Prostate gland (tissue), 2 donors: ENCODE results near the gene LYRM4. TPM values are rescaled to one million over a fixed set of nuclear protein-coding genes. Genes with fewer than 3 reads are reported as not detected.

Experiments used
- DNase-seq: peaks from one replicate; pipeline ENCODE4 v3.0.0-alpha.2; 2019; ENCODE audit warnings: low spot score
- H3K27ac ChIP-seq, 2 donors: fragments of 200-600 bp; sonication (generic); 2 replicates each; pipeline ENCODE4 v1.5.1; 2017 to 2019
- H3K27me3 ChIP-seq: fragments of 200-600 bp; sonication (generic); replicated peaks from 2 replicates; pipeline ENCODE4 v1.5.1; 2019; ENCODE audit not compliant: insufficient read depth
- H3K36me3 ChIP-seq, 2 donors: fragments of 200-600 bp; sonication (generic); 1 replicate in 1 of 2; 2 replicates in 1 of 2; pipeline versions ENCODE4 v1.5.1 to v1.8.1; 2017 to 2019
- H3K4me1 ChIP-seq: fragments of 200-600 bp; sonication (generic); replicated peaks from 2 replicates; pipeline ENCODE4 v1.5.1; 2019
- H3K4me3 ChIP-seq, 2 donors: fragments of 200-600 bp; sonication (generic); 2 replicates each; pipeline ENCODE4 v1.5.1; 2017 to 2019
- H3K9me3 ChIP-seq: fragments of 200-600 bp; sonication (generic); 2 replicates; pipeline ENCODE4 v1.5.1; 2017
- POLR2A ChIP-seq: fragments of 450-650 bp; IDR thresholded peaks from one replicate; pipeline ENCODE4 v1.6.1; 2016; ENCODE audit warnings: antibody characterized with exemption, mild to moderate bottlenecking
- POLR2AphosphoS5 ChIP-seq: sonication (generic); formaldehyde crosslinking; IDR thresholded peaks from one replicate; pipeline ENCODE4 v1.6.1; 2017; ENCODE audit warnings: antibody characterized with exemption
- WGBS: methylation state at CpG from one replicate; pipeline ENCODE4 v1.1.5; 2018; 5-methylcytosine and 5-hydroxymethylcytosine counted together
- intact Hi-C: fragments of 100-400 bp; cut with DNase I; formaldehyde crosslinking; loops from one replicate; pipeline ENCODE4 v1.14.2; 2022
- total RNA-seq, 2 donors: library from RNA; depleted of rRNA; stranded (reverse); fragments of >200 nt; gene quantifications; one replicate each; pipeline ENCODE4 v1.1.0, GENCODE V29; 2016
- TF ChIP-seq, protein P1 (sequence below), 4 experiments: fragments of 200-600 bp in 2 of 4; fragments of 450-650 bp in 2 of 4; sonication (generic) in 2 of 4; IDR thresholded peaks; 1 replicate in 3 of 4; 2 replicates in 1 of 4; pipeline ENCODE4 v1.5.1; 2016 to 2019; ENCODE audit warnings: antibody characterized with exemption in 4 of 4, mild to moderate bottlenecking in 2 of 4, moderate library complexity in 2 of 4

LYRM4 gene
- total RNA-seq, 2 donors from 2014 or later: 21.4 to 23.7 TPM

DNA sequence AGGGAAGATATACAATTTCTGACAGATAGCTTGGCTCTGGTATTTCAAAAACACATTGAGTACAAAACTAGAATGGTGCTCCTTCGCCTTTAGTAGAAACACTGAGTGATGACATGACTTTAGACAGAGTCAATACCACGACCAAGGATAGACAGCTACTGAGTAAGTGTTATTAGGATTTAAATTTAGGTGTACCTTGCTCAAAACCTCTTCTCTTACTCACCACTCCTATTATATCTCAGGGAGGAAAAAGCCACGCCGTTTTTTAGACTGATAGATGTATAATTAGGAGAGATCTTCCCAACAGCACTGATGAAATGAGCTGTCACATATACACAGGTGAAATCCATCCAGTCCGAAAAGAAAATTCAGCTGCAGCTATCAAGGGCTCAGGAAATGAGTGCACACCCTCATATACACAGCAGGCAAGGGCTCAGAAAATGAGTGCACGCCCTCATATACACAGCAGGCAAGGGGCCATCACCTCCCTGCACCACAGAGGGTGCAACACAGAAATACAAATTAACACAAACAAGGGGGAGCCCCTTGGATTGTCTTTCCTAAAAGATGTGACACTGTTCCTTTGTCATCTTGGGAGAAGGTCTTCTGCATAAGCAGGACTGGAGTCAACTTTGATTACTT, 53.7 kb downstream of the LYRM4 start:
- no peak overlapping the region for H3K27ac ChIP-seq
- no peaks in the 10 kb centered on the region for H3K9me3 ChIP-seq
- intact Hi-C loops: no loop called here
- TF ChIP-seq POLR2AphosphoS5 (no peak), POLR2A (no peak)
- H3K36me3 ChIP-seq: no peaks in the 10 kb centered on the region
- no peaks in the 10 kb centered on the region for H3K4me1 ChIP-seq
- no peaks in the 10 kb centered on the region for H3K27me3 ChIP-seq
- WGBS: 96% methylated on average over 6 of the region's 6 CpGs
- H3K4me3 ChIP-seq: no peak overlapping the region
- no peak for DNase-seq

GRCh38 chr6:5205877-5206850, 54.6 kb downstream of the LYRM4 start:
- H3K36me3 ChIP-seq: no peaks in the 10 kb centered on the region
- no peaks in the 10 kb centered on the region for H3K4me1 ChIP-seq
- H3K4me3 ChIP-seq: no peak overlapping the region
- 61% methylated on average over 7 of the region's 7 CpGs for WGBS
- no peaks in the 10 kb centered on the region for H3K27me3 ChIP-seq
- no peak for DNase-seq
- intact Hi-C loops: loop anchor here (2.0 kb wide), 1 partner anchor 55 kb away; the partner anchor contains the start of genes FARS2 and LYRM4
- no peaks in the 10 kb centered on the region for H3K9me3 ChIP-seq
- H3K27ac ChIP-seq: no peak overlapping the region
- peak; percentile 9 for TF ChIP-seq POLR2AphosphoS5
- TF ChIP-seq, protein P1, sequence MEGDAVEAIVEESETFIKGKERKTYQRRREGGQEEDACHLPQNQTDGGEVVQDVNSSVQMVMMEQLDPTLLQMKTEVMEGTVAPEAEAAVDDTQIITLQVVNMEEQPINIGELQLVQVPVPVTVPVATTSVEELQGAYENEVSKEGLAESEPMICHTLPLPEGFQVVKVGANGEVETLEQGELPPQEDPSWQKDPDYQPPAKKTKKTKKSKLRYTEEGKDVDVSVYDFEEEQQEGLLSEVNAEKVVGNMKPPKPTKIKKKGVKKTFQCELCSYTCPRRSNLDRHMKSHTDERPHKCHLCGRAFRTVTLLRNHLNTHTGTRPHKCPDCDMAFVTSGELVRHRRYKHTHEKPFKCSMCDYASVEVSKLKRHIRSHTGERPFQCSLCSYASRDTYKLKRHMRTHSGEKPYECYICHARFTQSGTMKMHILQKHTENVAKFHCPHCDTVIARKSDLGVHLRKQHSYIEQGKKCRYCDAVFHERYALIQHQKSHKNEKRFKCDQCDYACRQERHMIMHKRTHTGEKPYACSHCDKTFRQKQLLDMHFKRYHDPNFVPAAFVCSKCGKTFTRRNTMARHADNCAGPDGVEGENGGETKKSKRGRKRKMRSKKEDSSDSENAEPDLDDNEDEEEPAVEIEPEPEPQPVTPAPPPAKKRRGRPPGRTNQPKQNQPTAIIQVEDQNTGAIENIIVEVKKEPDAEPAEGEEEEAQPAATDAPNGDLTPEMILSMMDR (IDR thresholded peaks at IDR 0.05): no peak

- H3K4me3 ChIP-seq: no peak overlapping the region
- H3K9me3 ChIP-seq: no peaks in the 10 kb centered on the region
- no peaks in the 10 kb centered on the region for H3K4me1 ChIP-seq
- H3K36me3 ChIP-seq: no peaks in the 10 kb centered on the region
- no peaks in the 10 kb centered on the region for H3K27me3 ChIP-seq
- H3K27ac ChIP-seq: no peak overlapping the region
- 68% methylated on average over 6 of the region's 6 CpGs for WGBS
- intact Hi-C loops: loop anchor here (2.0 kb wide), 1 partner anchor 56 kb away; the partner anchor contains the start of genes FARS2 and LYRM4
- DNase-seq: no peak
- TF ChIP-seq POLR2AphosphoS5: no peak
- no peak for TF ChIP-seq POLR2A
- TF ChIP-seq, protein P1 (IDR thresholded peaks at IDR 0.05): no peak
Measured at GRCh38 chr6:5205035-5205507, 55.7 kb downstream of the LYRM4 start.

DNA sequence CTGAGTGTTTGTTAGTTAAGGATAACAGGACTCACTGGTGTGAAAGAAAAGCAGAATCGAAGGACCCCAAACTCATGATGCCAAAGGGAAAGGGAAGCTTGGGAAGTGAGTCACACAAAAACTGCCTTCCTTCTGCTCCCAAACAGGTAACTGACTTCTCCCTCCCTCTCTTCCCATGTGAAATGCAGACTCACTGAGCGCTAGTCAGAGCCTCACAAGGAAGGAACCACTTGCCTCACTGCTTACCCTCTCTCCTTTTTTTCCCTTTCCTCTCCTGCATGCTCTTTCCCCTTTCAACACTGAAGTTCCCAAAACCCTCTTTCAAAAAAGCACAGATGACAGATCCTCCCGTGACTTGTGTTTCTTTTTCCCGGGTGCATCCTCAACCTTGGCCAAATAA, 56.4 kb downstream of the LYRM4 start:
- Histone ChIP-seq H3K27ac (no peak overlapping the region), H3K4me3 (no peak overlapping the region), H3K36me3 (no peaks in the 10 kb centered on the region), H3K27me3 (no peaks in the 10 kb centered on the region), H3K4me1 (no peaks in the 10 kb centered on the region), H3K9me3 (no peaks in the 10 kb centered on the region)
- intact Hi-C loops: loop anchor here (2.0 kb wide), 1 partner anchor 56 kb away; the partner anchor contains the start of genes FARS2 and LYRM4
- WGBS: 81% methylated on average over 4 of the region's 4 CpGs
- DNase-seq: no peak
- TF ChIP-seq, protein P1 (IDR thresholded peaks at IDR 0.05): no peak
- TF ChIP-seq POLR2A: no peak
- no peak for TF ChIP-seq POLR2AphosphoS5

GRCh38 chr6:5203546-5203945, 57.2 kb downstream of the LYRM4 start:
- Histone ChIP-seq H3K4me1 (no peaks in the 10 kb centered on the region), H3K9me3 (no peaks in the 10 kb centered on the region), H3K36me3 (no peaks in the 10 kb centered on the region), H3K27ac (no peak overlapping the region), H3K4me3 (no peak overlapping the region), H3K27me3 (no peaks in the 10 kb centered on the region)
- TF ChIP-seq POLR2A: no peak
- no peak for TF ChIP-seq POLR2AphosphoS5
- TF ChIP-seq, protein P1 (IDR thresholded peaks at IDR 0.05): no peak
- DNase-seq: no peak
- intact Hi-C loops: no loop called here
- 59% methylated on average over 10 of the region's 10 CpGs for WGBS
